HG02981 (cell line): ENCODE measurements around the gene RPL5.
"Not testable (repeated sequence)": the region's sequence is repeated elsewhere in the genome, so short reads cannot be mapped to it uniquely, and the experiment has no call there.

Source experiments
- ATAC-seq: cut with Tn5 transposase; IDR thresholded peaks from one replicate; pipeline ENCODE4 v1.9.1; 2021; ENCODE audit warnings: mild to moderate bottlenecking, moderate library complexity; ENCODE audit not compliant: unreplicated experiment

Gene RPL5

GRCh38 chr1:92831762-92832536, at the start of gene RPL5:
RPL5 (plus strand) TSS chr1:92832040; CDS start chr1:92832115, 75 bp downstream.
- peak; percentile 92 for ATAC-seq

GRCh38 chr1:92783550-92783949, 48.3 kb upstream of the RPL5 start:
- ATAC-seq, result not testable (repeated sequence)

- peak; percentile 25 for ATAC-seq
Measured at GRCh38 chr1:92784021-92784638, 47.7 kb upstream of the RPL5 start.

DNA sequence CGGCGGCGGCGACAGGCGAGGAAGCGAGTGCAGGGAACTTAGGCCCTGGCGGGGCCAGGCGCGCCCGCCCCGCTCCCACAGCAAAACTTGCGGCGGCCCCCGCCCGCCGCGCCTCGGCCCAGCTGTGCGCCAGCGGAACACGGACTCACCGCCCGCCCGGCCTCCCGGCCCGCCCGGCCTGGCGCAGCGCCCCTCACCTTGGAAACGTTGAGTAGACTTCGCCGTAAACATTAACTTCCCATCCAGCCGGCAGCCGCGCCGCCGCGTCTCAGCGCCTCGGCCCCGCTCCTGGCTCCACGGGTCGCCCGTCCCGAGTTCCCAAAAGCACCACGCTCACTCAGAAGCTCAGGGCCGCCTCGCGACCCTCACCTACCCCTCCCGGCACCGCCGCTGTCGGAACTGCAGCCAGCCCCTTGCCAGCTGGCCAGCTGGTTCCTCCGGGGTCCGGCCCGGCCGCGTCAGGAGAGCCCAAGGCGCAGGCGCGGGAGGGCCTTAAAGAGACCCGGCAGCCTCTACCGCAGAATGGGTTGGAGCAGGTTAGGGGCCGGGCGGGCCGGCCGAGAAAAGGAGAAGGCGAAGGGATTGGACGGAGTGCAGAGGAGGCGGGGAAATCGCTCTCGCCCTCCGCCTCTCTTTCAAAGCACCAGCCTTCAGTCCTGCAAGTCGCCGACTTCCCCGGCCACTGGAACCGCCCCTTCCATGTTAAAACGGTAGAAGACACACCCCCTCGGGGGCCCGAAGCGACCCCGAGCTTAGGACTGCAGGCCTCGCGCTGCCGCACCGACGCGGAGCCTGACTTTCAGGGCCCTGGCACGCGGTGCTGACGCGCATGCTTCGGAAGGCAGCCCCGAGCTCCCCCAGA, 47.0 kb upstream of the RPL5 start, which contains the start of gene EVI5:
Gene EVI5 (minus strand): TSS at position 470 of the 862 bp plus-strand sequence. CDS start 48,562 bp downstream, outside the sequence.
- ATAC-seq, result peak; percentile 86

GRCh38 chr1:92786111-92786901, 45.5 kb upstream of the RPL5 start:
- no peak for ATAC-seq

DNA sequence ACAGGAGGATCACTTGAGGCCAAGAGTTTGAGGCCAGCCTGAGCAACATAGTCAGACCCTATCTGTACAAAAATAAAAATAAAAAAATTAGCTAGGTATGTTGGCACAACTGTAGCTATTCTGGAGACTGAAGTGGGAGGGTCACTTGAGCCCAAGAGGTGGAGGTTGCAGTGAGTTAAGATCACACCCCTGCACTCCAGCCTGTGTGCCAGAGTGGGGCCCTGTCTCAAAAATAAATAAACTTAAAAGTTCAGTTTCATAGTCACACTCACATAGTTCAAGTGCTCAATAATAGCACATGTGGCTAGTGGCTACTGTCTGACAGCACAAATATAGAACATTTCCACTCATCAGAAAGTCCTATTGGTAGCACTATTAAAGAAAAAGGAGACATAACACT, 41.8 kb upstream of the RPL5 start:
- no peak for ATAC-seq

DNA sequence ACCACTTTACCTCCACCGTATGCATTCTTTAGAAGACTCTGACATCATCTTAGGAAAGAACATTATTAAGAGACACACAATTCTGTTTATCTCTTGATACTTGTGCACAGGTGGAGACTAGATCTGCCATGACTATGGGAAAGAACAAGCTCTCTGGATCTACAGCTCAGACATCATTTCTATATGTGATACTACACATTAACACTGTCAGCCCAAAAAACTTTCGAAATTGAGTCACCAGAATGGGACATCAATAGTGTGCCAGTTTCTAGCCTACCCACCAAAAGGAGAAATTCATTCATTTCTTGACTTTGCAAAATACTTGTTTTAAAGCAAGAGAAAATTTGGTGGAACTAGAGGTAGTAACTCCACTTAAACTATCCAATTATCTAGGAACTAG, 41.0 kb upstream of the RPL5 start:
- no peak for ATAC-seq

DNA sequence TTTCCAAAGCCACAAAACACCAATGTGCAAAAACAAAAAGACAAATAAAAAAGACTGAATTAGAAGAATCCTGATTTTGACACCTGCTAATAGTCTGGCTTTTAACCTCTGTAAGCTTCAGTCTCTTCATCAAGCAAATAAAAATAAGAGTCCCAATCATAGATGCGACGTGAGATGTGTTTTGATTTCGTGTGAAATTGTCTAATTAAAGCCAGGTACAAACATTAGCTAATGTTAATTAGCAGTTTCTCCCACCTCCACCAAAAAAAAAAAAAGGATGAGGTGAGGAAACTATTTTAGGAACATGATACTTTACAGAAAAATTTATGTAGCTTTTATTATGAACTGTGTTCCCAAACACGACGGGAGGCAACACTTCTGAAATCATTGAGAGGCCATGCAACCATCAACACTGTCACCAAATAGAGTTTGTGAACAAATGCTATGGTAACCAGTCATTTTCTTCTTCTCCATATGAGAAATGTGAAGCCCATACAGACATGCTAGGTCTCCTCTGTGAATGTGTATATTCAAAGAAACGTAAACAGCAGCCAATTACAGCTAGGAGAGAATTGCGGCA, 40.3 kb upstream of the RPL5 start:
- ATAC-seq, result no peak

GRCh38 chr1:92792340-92792782, 39.5 kb upstream of the RPL5 start:
- ATAC-seq, result no peak

- no peak for ATAC-seq
Measured at GRCh38 chr1:92795166-92795565, 36.7 kb upstream of the RPL5 start.

DNA sequence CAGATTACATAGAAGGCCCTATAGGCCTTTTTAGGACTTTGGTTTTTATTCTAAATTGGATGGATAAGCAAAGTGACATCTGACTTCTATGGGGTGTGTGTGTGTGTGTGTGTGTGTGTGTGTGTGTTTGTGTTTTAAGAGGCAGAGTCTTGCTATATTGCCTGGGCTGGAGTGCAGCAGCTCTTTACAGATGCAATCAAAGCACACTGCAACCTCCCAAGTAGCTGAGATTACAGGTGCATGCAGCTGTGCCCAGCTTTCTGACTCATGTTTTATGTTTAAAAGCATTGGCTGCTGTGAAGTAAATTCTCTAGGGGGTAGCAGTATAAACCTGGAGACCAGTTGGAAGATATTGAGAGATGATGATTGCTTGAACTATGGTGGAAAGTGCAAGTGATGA, 34.5 kb upstream of the RPL5 start:
- no peak for ATAC-seq

DNA sequence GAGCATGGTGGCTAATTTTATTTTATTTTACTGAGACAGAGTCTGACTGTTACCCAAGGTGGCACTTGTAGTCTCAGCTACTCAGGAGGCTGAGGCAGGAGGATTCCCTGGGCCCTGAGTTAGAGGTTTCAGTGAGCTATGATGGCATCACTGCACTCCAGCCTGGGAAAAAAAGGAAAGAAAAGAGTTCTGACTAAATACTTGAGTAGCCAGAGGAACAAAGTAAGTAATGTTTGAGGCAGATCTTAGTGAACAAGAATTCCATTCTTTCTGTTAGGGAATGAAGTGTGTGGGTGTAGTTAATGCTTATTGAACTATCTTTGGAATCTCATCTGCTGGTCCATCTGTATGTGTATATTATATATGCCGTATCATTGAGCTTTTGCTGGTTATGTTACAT, 33.9 kb upstream of the RPL5 start:
- ATAC-seq, result no peak

- ATAC-seq, result no peak
Measured at GRCh38 chr1:92803140-92803887, 28.5 kb upstream of the RPL5 start.

DNA sequence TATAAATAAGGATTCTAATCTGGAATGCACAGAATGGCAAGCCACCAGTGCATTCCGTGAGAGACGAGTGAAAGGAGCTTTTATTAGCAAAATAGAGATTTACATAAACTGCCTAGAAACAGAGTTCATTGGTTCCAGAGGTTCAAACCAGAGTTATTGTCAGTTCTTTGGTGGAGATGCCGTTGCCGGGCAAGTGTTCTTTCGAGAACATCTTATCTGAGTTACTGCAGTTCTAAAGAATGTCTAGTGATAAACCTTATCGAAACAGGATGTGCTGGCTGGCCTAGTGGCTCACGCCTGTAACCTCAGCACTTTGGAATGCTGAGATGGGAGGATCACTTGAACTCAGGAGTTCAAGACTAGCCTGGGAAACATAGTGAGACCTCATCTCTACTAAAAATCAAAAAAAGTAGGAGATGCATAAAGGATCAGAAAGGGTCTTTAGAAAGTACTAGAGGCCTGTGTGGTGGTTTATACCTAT, 27.1 kb upstream of the RPL5 start:
- no peak for ATAC-seq

DNA sequence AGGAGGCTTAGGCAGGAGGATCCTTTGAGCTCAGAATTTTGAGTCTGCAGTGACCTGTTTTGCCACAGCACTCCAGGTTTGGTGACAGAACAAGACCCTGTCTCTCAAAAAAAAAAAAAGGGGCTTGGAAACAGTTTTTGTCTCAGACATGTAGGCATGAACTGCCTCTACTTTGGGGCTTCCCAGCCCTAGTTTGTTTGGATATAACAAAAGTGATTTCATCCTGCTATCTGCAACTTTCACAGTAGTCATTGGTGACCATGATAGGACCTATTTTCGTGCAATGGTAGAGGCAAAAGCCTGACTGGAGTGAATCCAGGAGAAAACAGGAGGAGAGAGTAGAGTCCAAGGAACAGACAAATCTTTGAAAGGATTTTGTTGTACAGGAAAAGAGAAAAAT, 26.6 kb upstream of the RPL5 start:
- ATAC-seq, result no peak

- ATAC-seq, result no peak
Measured at GRCh38 chr1:92808381-92808780, 23.5 kb upstream of the RPL5 start.

DNA sequence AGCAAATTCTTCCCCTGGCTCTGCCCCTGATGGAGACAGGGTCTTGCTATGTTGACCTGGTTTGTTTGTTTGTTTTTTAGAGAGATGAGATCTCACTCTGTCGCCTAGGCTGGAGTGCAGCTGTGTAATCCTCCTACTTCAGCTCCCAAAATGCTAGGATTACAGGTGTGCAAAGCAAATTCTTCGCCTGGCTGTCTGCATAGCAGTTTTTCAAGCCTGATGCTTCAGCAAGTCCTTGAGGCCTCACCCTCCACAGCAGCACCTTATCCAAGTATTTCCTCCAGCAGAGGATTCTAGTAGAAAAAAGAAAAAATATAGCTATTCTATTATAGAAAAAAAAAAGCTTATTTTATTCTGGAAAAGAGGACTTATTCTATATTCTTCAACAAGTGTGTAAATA, 15.1 kb upstream of the RPL5 start:
- ATAC-seq, result no peak

GRCh38 chr1:92817137-92817697, 14.6 kb upstream of the RPL5 start:
- ATAC-seq, result no peak
